Astrocyte (in vitro differentiated cells and primary cell): ENCODE data around the gene LIMS2.

Experiments used
- CTCF ChIP-seq: IDR thresholded peaks from 2 replicates; pipeline ENCODE4 v1.5.1; 2011; ENCODE audit warnings: low read depth, mild to moderate bottlenecking, inconsistent platforms, low read length, moderate library complexity; ENCODE audit not compliant: insufficient read depth
- EZH2 ChIP-seq: IDR thresholded peaks from 2 replicates; pipeline ENCODE4 v1.6.1; 2012; ENCODE audit warnings: mild to moderate bottlenecking, low read length, inconsistent platforms; ENCODE audit not compliant: insufficient read depth

- no peak for TF ChIP-seq CTCF
- no peak for TF ChIP-seq EZH2
These were observed 59.7 kb downstream of the LIMS2 start for GRCh38 chr2:127615511-127616166.
